Keratinocyte (primary cell): ENCODE results near the gene SLC12A8. TPM values are rescaled to one million over a fixed set of nuclear protein-coding genes. Genes with fewer than 3 reads are reported as not detected.
A peak's percentile ranks its signal among the peaks of the same experiment; 100 is the strongest.

Source experiments
- DNase-seq: peaks from one replicate; pipeline ENCODE4 v3.0.0-alpha.2; 2011; ENCODE audit warnings: low read depth, missing footprints, low spot score
- FAIRE-seq: peaks from 2 replicates; lab custom pipeline; 2011; peaks lifted over from hg19 to GRCh38; lab: Jason Lieb, UNC
- H2AFZ ChIP-seq: 2 replicates; pipeline ENCODE4 v1.6.0; 2012; ENCODE audit warnings: low read length, control low read depth, inconsistent platforms; ENCODE audit not compliant: control insufficient read depth
- H3K27ac ChIP-seq: 2 replicates; pipeline ENCODE4 v1.5.1; 2011; ENCODE audit warnings: low read length; ENCODE audit not compliant: control insufficient read depth, insufficient read depth
- H3K27me3 ChIP-seq: 3 replicates; pipeline ENCODE4 v1.6.0; 2011; ENCODE audit warnings: low read length; ENCODE audit not compliant: control insufficient read depth, insufficient read depth; ENCODE audit errors: extremely low read depth
- H3K36me3 ChIP-seq, 2 experiments: 2 replicates in 1 of 2; 3 replicates in 1 of 2; pipeline ENCODE4 v1.5.1; 2011; ENCODE audit warnings: low read length in 2 of 2, mild to moderate bottlenecking in 1 of 2; ENCODE audit not compliant: control insufficient read depth in 2 of 2, insufficient read depth in 2 of 2; ENCODE audit errors: extremely low read depth in 1 of 2
- H3K4me1 ChIP-seq: 3 replicates; pipeline ENCODE4 v1.5.1; 2011; ENCODE audit warnings: low read length; ENCODE audit not compliant: control insufficient read depth, insufficient read depth; ENCODE audit errors: extremely low read depth
- H3K4me2 ChIP-seq: 3 replicates; pipeline ENCODE4 v1.6.0; 2011; ENCODE audit warnings: low read depth, low read length; ENCODE audit not compliant: control insufficient read depth, insufficient read depth; ENCODE audit errors: extremely low read depth
- H3K4me3 ChIP-seq, 3 experiments: fragments of 200-600 bp in 1 of 3; sonication (generic) in 1 of 3; 2 replicates in 2 of 3; 3 replicates in 1 of 3; pipeline ENCODE4 v1.5.1; 2011 to 2016; ENCODE audit warnings: low read length in 3 of 3, mild to moderate bottlenecking in 3 of 3, control low read depth in 2 of 3, inconsistent platforms in 1 of 3, low read depth in 1 of 3, mixed read lengths in 1 of 3, mixed run types in 1 of 3, moderate library complexity in 1 of 3; ENCODE audit not compliant: control insufficient read depth in 2 of 3, insufficient read depth in 2 of 3; ENCODE audit errors: extremely low read depth in 1 of 3
- H3K79me2 ChIP-seq: 2 replicates; pipeline ENCODE4 v1.6.0; 2012; ENCODE audit warnings: low read length; ENCODE audit not compliant: control insufficient read depth, insufficient read depth
- H3K9ac ChIP-seq: 3 replicates; pipeline ENCODE4 v1.6.0; 2011; ENCODE audit warnings: low read length; ENCODE audit not compliant: control insufficient read depth, insufficient read depth; ENCODE audit errors: extremely low read depth
- H3K9me1 ChIP-seq: 3 replicates; pipeline ENCODE4 v1.6.0; 2011; ENCODE audit warnings: low read length; ENCODE audit not compliant: control insufficient read depth, insufficient read depth; ENCODE audit errors: extremely low read depth
- H3K9me3 ChIP-seq: 2 replicates; pipeline ENCODE4 v1.5.1; 2012; ENCODE audit warnings: low read depth, low read length; ENCODE audit not compliant: control insufficient read depth
- H4K20me1 ChIP-seq: 3 replicates; pipeline ENCODE4 v1.6.0; 2011; ENCODE audit warnings: low read length; ENCODE audit not compliant: control insufficient read depth, insufficient read depth; ENCODE audit errors: extremely low read depth
- CTCF ChIP-seq, 3 experiments: IDR thresholded peaks in 1 of 3; conservative IDR thresholded peaks in 1 of 3; optimal IDR thresholded peaks in 1 of 3; 2 replicates in 2 of 3; 3 replicates in 1 of 3; pipeline versions ENCODE3 to v1.5.1; 2011; ENCODE audit warnings: low read length in 3 of 3, mild to moderate bottlenecking in 3 of 3, moderate library complexity in 2 of 3, control low read depth in 1 of 3, inconsistent platforms in 1 of 3; ENCODE audit not compliant: insufficient read depth in 2 of 3; ENCODE audit errors: extremely low read depth in 1 of 3
- EZH2 ChIP-seq: IDR thresholded peaks from one replicate; pipeline ENCODE4 v1.6.1; 2012; ENCODE audit warnings: inconsistent platforms, mild to moderate bottlenecking, low read length, moderate library complexity
- dilution Hi-C: fragments of 300-500 bp; cut with MboI; formaldehyde crosslinking; loops from one replicate; pipeline ENCODE4 v1.7.0; 2020; ENCODE audit warnings: low sequenced_read_pairs; ENCODE audit not compliant: extremely low pct_ligation_motif_present
- polyA plus RNA-seq, 5 experiments: library from polyadenylated mRNA; depleted of rRNA in 3 of 5; stranded (reverse) in 3 of 5; stranded (forward) in 1 of 5; unstranded in 1 of 5; fragments of >200 nt; gene quantifications; 1 replicate in 1 of 5; 2 replicates in 3 of 5; 3 replicates in 1 of 5; pipeline versions ENCODE4 v1.2.1 to v1.2.3, GENCODE V29; 2011 to 2012; ENCODE audit warnings: missing spikeins in 2 of 5, low read depth in 1 of 5, low replicate concordance in 1 of 5

The SLC12A8 gene
- polyA plus RNA-seq, 1 donor (not counting 4 experiments of a cell fraction or from before 2014, with no cell fraction given): 6.9 TPM

GRCh38 chr3:125220183-125220582, 7.6 kb upstream of the SLC12A8 start:
- dilution Hi-C loops: no loop called here
- no peaks in the 10 kb centered on the region for H3K9me1 ChIP-seq
- H3K9me3 ChIP-seq: no peaks in the 10 kb centered on the region
- H3K4me3 ChIP-seq: no peak overlapping the region
- H3K27me3 ChIP-seq: no peaks in the 10 kb centered on the region
- H3K4me2 ChIP-seq: no peak overlapping the region
- peaks cover 11% of the 10 kb centered on the region for H3K4me1 ChIP-seq
- FAIRE-seq (no peak), DNase-seq (no peak)
- H3K9ac ChIP-seq: no peak overlapping the region
- H3K79me2 ChIP-seq: no peaks in the 10 kb centered on the region
- no peaks in the 10 kb centered on the region for H3K36me3 ChIP-seq
- no peak overlapping the region for H3K27ac ChIP-seq
- TF ChIP-seq CTCF (optimal IDR thresholded peaks at IDR 0.05 in 1 of 3, IDR thresholded peaks at IDR 0.05 in 1 of 3, conservative IDR thresholded peaks at IDR 0.05 in 1 of 3; ENCODE audit: extremely low read depth in 1 of 3, insufficient read depth in 2 of 3, low read length in 3 of 3): no peak
- TF ChIP-seq EZH2: no peak
- H4K20me1 ChIP-seq: no peaks in the 10 kb centered on the region
- H2AFZ ChIP-seq: no peak overlapping the region

DNA sequence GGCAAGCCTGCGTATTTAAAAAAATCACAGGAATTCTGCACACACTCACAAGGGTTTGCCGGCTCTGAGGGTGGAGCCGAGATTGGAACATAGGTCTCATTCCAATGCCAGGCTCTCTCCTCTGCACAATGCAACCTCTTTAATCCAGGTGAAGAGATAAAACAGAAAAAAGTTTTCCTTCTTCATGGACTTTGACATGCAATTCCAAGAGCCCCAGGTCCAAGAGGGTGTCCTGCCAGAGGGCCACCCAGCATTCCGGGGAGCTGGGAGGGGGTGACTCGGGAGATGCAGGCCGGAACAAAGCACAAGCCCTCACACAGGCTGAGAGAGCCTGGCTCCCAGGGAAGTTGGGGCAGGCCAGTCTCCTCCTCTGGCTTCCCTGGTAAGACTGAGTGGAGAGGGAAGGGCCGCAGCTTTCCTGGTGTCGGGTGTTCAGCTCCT, 6.7 kb upstream of the SLC12A8 start:
- H3K4me1 ChIP-seq: peaks cover 11% of the 10 kb centered on the region
- no peaks in the 10 kb centered on the region for H3K9me3 ChIP-seq
- H3K4me2 ChIP-seq: peak overlapping the region; percentile 42
- H4K20me1 ChIP-seq: no peaks in the 10 kb centered on the region
- H3K9me1 ChIP-seq: no peaks in the 10 kb centered on the region
- dilution Hi-C loops: no loop called here
- H3K4me3 ChIP-seq: no peak overlapping the region
- no peak for TF ChIP-seq CTCF (optimal IDR thresholded peaks at IDR 0.05 in 1 of 3, IDR thresholded peaks at IDR 0.05 in 1 of 3, conservative IDR thresholded peaks at IDR 0.05 in 1 of 3; ENCODE audit: extremely low read depth in 1 of 3, insufficient read depth in 2 of 3, low read length in 3 of 3)
- TF ChIP-seq EZH2: no peak
- no peak overlapping the region for H3K27ac ChIP-seq
- H3K79me2 ChIP-seq: no peaks in the 10 kb centered on the region
- H3K27me3 ChIP-seq: no peaks in the 10 kb centered on the region
- no peak for DNase-seq
- no peak overlapping the region for H2AFZ ChIP-seq
- H3K9ac ChIP-seq: no peak overlapping the region
- no peak for FAIRE-seq
- H3K36me3 ChIP-seq: no peaks in the 10 kb centered on the region
